CD4-positive, alpha-beta T cell treated with Interleukin-6 for 4 hours (primary cell): ENCODE data around the gene GMDS.
"Not testable (repeated sequence)": the region's sequence is repeated elsewhere in the genome, so short reads cannot be mapped to it uniquely, and the experiment has no call there.

ENCODE experiments used
- DNase-seq: peaks from one replicate; pipeline ENCODE4 v3.0.0-alpha.2; 2020; ENCODE audit warnings: mixed read lengths

GMDS gene

GRCh38 chr6:1850840-1851157 lies 394.6 kb downstream of the GMDS start:
- DNase-seq: no peak

- no peak for DNase-seq
These were observed 395.1 kb downstream of the GMDS start for GRCh38 chr6:1850121-1850839.

- DNase-seq: no peak
These were observed 395.7 kb downstream of the GMDS start for GRCh38 chr6:1849691-1850090.

GRCh38 chr6:1848752-1849151 lies 396.7 kb downstream of the GMDS start:
- no peak for DNase-seq

GRCh38 chr6:1846611-1847010 lies 398.8 kb downstream of the GMDS start:
- DNase-seq: no peak

- DNase-seq: not testable (repeated sequence)
These were observed 399.9 kb downstream of the GMDS start for GRCh38 chr6:1845543-1845942.

- no peak for DNase-seq
These were observed 403.1 kb downstream of the GMDS start for GRCh38 chr6:1842334-1842733.

GRCh38 chr6:1841136-1841535 lies 404.3 kb downstream of the GMDS start:
- DNase-seq: no peak

- no peak for DNase-seq
These were observed 404.8 kb downstream of the GMDS start for GRCh38 chr6:1840491-1841121.

- no peak for DNase-seq
These were observed 406.0 kb downstream of the GMDS start for GRCh38 chr6:1839361-1839760.

- no peak for DNase-seq
These were observed 406.7 kb downstream of the GMDS start for GRCh38 chr6:1838604-1839213.

GRCh38 chr6:1837826-1838225 lies 407.6 kb downstream of the GMDS start:
- no peak for DNase-seq

GRCh38 chr6:1836690-1837089 lies 408.7 kb downstream of the GMDS start:
- DNase-seq: no peak

GRCh38 chr6:1834646-1835516 lies 410.5 kb downstream of the GMDS start:
- DNase-seq: no peak

GRCh38 chr6:1834207-1834606 lies 411.2 kb downstream of the GMDS start:
- no peak for DNase-seq

- no peak for DNase-seq
These were observed 412.3 kb downstream of the GMDS start for GRCh38 chr6:1832844-1833787.

GRCh38 chr6:1832358-1832757 lies 413.0 kb downstream of the GMDS start:
- no peak for DNase-seq

- no peak for DNase-seq
These were observed 417.2 kb downstream of the GMDS start for GRCh38 chr6:1827984-1828793.

- no peak for DNase-seq
These were observed 419.5 kb downstream of the GMDS start for GRCh38 chr6:1825926-1826325.

- no peak for DNase-seq
These were observed 420.1 kb downstream of the GMDS start for GRCh38 chr6:1825277-1825676.

- DNase-seq: no peak
These were observed 423.8 kb downstream of the GMDS start for GRCh38 chr6:1821513-1822183.
